HG03066 (cell line): ENCODE data around the gene PNMT.

ENCODE experiments used
- ATAC-seq: cut with Tn5 transposase; IDR thresholded peaks from one replicate; pipeline ENCODE4 v1.9.1; 2021; ENCODE audit warnings: low read depth; ENCODE audit not compliant: unreplicated experiment

Gene PNMT, protein sequence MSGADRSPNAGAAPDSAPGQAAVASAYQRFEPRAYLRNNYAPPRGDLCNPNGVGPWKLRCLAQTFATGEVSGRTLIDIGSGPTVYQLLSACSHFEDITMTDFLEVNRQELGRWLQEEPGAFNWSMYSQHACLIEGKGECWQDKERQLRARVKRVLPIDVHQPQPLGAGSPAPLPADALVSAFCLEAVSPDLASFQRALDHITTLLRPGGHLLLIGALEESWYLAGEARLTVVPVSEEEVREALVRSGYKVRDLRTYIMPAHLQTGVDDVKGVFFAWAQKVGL

DNA sequence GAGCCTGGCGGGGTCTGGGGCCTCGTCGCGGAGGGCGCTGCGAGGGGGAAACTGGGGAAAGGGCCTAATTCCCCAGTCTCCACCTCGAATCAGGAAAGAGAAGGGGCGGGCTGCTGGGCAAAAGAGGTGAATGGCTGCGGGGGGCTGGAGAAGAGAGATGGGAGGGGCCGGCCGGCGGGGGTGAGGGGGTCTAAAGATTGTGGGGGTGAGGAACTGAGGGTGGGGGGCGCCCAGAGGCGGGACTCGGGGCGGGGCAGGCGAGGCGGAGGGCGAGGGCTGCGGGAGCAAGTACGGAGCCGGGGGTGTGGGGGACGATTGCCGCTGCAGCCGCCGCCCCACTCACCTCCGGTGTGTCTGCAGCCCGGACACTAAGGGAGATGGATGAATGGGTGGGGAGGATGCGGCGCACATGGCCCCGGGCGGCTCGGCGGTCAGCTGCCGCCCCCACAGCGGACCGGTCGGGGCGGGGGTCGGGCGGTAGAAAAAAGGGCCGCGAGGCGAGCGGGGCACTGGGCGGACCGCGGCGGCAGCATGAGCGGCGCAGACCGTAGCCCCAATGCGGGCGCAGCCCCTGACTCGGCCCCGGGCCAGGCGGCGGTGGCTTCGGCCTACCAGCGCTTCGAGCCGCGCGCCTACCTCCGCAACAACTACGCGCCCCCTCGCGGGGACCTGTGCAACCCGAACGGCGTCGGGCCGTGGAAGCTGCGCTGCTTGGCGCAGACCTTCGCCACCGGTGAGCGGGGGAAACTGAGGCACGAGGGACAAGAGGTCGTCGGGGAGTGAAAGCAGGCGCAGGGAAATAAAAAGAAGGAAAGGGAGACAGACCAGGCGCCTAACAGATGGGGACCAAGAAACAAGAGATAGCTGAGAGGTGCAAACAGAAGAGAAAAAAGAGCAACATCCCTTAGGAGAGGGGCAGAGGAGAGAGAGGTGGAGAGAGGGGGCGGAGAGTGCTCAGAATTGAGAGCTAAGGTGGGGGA, at the start of gene PNMT:
PNMT (plus strand) TSS at position 509 of the 980 bp plus-strand sequence; CDS start at position 532, 23 bp downstream.
- no peak for ATAC-seq

DNA sequence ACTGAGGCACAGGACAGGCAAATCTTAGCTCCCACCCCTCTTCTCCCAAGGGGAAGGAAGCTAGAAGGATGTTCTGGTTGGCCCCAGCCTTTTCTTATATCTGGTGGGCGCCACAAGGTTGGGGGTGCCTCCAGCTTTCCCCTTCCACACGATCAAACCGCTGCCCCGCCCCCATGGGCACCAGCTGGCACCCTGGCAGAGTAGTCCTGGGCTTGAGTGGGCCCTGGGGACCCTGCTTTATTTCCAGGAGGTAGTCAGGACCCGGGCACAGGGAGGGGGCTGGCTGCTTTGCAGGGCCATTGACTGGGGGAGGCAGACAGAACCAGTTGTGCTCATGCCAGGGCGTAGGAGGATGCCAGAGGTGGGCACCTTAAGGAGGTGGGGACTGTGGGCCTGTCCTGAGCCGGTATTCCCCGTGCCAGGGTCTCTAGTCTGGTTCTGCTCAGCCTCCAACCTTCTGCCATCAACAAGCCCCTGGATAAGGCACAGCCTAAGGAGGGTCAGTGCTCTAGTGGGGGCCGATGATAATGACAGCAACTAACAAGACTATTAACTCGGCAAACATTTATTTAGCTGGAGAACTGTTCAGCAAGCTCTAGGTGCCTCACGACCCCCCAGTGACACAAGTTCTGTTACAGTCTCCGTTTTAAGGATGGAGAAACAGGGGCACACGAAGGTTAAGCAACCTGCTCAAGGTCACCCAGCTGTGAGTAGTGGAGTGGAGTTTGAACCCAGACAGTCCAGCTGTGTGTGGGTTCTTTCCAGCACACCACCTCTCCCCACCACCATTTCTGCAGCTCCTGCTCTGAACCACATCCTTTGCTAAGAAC, 49.1 kb upstream of the PNMT start:
- no peak for ATAC-seq

DNA sequence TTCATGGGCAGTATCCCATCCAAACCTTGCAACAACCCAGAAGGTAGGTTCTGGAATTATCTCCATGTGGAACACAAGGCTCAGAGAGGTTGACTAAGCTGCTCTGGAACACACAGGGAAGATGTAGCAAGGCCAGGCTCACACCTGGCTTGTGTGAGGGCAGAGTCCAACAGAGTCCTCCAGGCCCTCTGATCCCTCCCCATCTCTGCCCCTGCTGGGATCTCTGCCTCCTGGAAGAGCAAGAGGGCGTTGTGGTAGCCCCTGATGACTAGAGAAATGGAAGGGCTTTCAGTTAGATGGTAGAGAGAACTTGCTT, 48.5 kb upstream of the PNMT start:
- ATAC-seq, result no peak

DNA sequence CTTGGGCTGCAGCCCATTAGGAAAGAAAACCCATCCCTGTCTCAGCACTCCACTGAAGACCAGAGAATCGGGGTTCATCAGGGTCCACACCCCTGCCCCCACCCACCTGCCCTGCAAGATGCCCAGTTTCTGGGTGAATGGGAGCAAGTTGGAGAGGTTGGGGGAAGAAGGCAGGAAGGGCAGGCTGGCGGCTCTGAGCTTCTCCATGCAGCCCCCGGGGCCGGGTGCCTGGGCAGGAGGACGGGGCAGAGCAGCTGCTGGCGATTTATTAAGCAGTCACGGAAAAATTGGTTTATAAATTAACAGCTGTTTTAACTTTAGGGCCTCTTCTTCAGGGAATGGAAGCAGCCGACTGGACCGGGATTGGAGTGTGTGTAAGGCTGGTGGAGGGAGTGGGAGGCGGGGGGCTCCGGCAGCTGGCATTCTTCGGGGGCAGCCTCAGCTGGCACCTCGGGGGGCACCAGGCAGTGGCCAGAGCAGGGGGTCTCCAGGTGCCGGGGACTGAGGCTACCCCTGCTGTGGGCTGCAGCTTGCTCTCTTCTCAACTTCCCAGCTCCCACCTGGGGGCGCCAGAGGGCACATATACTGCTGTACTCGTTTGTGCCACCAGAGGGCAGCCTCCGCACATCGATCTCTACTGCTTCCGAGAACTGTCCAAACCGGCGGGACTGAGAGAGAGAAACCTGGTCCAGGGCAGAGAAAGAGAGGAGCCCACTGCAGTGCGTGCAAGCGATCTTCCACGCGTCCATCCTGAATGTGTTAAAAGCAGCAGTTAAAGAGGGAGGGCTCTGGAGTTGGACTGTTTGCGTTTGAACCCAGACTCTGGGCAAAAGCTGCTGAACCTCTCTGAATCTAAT, 46.5 kb upstream of the PNMT start:
- no peak for ATAC-seq

DNA sequence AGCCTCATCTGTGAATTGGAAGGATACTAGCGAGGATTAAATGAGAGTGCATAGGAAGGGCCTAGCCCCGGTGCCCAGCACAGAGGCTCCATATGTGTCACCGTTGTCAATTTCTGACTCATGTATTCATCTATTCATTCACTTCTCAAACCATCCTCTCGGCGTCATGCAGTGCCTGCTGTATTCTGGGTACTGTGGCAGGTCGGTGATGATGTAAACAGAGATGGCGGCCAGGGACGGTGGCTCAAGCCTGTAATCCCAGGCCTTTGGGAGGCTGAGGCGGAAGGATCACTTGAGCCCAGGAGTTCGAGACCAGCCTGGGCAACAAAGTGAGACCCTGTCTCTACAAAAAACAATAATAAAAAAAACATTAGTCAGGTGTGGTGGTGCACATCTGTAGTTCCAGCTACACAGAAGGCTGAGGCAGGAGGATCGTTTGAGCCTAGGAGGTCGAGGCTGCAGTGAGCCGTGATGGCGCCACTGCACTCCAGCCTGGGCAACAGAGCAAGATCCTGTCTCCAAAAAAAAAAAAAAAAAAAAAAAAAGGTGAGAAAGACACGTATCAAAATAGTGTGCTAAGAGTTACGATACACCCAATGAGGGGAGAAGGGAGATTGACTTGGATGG, 45.8 kb upstream of the PNMT start:
- ATAC-seq, result no peak

DNA sequence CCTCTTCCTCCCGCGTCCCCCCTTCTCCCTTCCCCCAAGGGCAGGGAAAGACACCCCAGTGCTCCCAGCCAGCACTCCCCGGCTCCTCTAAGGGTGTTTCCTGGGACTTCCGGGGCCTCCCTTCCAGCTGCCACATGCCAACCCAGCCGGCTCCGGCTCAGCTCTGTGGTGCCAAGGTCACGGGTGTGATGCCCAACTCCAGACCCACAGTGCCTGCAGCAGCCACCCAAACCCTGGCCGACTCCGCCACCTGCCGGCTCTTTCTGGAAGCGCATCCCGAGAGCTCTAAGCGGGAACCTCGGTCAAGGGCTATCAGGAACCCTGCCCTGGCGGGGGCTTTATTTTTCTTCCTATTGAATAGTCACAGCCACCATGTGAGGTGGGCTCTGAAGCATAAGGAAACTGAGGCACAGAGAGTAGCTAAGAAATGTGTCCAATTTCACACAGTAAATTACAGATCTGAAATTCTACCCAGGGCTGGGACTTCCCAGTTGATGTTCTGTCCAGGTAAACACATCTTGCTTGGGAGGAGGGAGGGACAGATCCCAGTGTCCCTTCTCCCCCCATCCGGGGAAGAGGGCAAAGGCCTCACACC, 44.8 kb upstream of the PNMT start:
- ATAC-seq, result no peak

DNA sequence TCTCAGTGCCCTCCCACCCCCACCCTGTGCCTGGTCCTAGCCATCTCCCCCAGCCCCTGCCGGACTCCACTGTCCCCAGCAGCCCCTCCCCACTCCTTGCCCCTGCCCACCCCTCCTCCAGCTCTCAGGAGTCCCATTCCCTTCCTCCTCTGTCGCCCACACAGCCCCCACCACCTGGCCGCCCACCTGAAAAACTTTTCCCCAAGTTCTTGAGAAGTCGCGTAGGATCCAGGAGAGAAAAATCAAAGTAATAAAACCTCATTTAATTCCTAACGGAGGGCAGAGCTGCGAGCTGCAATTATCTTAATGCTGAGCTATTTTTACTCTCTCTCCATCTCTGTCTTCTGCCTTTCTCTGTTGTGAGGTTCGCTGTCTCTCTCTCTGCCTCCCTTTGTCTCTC, 43.9 kb upstream of the PNMT start:
- ATAC-seq, result no peak

DNA sequence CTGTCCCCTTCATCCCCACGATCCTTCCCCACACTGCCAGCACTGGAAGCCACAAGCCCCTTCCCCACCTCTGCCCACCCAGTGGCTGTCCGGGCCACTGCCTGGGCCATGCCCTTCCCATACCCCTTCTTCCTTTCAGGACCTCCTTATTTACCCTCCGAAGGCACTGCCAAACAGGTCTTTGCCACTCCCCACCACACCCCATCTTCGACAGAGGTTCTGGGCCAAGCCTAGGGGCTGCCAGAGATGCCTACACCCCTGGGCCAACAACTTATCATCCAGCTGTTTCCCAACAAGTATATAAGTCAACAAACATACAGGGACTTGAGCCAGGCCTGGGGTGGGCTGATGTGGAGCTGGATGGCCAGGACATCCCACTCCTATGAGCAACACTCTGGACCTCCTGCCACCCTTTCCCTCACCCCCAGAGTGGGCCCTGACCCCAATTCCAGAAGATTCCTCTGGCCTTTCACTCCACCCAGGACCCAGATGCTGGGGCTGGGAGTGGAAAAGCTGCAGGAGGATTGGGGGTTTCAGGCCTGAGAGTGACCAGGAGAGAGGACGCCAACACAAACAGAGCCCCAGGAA, 43.0 kb upstream of the PNMT start:
- no peak for ATAC-seq

DNA sequence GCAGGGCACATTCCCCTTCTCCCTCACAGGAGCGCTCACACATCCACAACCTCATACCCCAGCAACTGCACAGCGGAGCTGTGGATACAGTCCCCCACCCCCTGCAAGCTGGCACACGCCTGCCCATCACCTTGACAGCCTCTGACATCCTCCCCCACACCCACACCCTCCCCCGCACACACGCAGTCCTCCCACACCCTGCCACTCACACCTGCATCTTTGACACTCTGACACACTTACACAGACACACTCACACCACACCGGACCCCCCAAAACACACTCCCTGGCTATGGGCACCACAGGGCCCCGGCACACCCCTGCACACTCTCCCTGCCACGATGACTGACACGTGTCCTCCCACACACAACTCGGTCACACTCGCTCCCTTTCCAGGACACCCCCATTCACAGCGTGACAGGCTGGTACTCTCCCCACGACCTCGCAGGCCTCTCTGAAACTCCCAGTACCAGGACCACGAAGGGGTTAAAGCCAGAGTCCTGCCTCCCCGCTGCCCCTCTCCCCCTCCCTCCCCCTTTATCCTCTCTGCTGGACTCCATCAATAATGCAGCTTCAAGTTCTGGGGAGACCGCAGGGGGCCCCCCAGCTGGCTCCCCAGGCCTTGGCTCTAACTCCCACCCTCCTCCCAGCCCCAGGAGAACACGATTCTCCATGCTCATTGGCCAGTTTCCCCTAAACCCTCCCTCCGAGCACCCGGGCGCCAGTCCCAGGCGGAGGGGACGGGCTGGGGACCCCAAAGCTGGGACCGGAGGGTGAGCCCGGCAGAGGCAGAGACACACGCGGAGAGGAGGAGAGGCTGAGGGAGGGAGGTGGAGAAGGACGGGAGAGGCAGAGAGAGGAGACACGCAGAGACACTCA, 41.8 kb upstream of the PNMT start, which contains the start of gene PPP1R1B:
PPP1R1B (plus strand) TSS at position 782 of the 876 bp plus-strand sequence. CDS start 441 bp downstream, outside the sequence.
- no peak for ATAC-seq

DNA sequence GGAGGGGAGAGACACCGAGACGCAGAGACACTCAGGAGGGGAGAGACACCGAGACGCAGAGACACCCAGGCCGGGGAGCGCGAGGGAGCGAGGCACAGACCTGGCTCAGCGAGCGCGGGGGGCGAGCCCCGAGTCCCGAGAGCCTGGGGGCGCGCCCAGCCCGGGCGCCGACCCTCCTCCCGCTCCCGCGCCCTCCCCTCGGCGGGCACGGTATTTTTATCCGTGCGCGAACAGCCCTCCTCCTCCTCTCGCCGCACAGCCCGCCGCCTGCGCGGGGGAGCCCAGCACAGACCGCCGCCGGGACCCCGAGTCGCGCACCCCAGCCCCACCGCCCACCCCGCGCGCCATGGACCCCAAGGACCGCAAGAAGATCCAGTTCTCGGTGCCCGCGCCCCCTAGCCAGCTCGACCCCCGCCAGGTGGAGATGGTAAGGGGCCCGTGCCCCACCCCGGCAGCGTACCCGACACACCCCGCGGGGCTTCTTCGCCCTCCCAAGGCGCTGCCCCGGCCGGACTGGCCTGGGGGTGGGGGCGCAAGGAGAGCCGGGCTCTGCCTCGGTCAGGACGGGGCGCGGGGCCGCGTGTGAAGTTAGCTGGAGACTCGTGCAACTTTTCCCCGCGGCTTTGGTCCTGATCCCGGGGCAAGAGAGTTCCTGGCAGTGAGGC, 41.1 kb upstream of the PNMT start:
- no peak for ATAC-seq

DNA sequence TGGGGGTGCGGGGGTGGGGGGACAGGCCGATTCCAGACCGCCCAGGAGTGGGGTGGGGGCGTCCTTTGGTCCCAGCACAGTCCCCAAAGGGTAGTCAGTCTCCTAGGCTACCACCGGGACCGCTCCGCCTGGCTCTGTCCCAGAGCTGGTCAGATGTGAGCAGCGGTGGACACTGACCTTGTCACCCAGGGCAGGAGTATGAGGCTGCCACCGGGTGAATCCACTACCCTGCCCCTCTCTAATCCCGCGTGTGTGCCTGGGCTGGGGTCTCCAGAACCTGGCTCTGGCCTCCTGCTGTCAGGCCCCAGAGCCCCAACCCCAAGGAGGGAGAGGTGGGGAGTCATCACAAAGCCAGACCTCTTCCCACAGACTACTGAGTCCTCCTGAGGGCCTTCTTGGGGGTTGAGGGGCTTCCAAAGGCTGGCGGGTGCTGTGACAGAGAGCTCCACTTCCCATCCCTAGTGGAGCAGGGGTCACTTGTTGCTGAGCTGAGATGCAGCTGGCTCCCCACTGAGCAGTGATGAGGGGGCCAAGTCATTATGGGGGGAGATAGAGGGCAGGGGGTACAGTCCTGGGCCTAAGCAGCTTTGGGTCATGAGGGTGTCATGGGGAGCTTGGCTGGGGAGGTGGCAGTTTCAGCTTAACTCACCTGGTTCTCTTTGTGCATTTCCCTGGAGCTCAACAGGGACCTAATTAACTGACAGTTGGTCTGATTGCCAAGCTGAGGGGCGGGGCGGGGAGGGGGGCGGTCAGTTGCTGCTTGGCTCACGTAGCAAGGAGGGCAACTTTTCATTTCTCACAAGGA, 40.3 kb upstream of the PNMT start:
- no peak for ATAC-seq

DNA sequence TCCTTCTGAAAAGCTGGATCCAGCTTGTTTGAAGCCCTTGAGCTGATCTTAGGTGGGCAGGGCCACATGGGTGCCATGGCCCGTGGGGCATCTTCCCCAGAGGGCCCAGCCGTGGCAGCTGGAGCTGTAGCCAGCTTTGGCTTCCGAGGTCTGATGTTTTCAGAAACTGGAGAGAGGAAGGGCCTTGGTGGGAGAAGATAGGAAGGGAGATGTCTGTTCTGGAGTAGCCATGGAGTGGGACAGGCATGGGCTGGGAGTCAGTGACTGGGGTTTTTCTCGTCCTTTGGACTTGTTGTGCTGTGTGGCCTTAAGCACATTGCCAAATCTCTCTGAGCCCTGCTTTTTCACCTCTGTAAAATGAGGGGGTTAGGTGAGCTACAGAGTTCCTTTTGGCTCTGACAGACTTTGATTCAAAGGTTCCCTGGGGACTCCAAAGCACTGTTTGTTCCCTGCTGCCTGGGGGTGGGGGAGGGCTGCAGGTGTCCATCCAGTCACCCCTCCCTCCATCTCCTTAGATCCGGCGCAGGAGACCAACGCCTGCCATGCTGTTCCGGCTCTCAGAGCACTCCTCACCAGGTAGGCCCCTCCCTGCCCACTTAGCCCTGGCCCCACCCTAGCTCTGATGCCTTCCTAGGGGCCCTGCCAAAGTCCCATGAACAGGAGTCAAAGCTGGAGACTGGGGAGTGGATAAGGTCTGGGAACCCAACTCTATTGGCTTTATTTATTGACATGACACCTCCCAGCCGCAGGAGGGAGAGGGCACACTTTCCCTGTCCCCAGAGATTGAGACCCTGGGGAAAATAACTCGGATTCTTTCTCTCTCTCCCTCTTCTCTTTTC, 39.4 kb upstream of the PNMT start:
- ATAC-seq, result no peak

DNA sequence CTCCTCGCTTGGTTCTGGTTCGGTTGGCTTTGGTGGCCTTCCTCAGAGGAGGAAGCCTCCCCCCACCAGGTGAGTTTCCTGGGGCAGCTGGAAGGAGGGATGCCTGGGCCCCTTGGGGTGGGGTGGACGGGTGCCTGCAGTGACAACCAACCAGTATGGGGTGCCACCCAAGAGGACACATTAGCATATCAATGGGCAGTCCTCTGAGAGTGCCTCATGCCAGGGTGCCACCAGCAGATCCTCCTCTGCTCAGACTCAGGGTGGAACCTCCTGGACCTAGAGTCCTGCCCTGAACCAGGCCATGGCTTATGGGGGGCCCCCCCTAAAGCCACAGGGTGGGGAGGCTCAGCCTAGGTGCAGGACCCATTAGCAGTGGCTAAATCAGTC, 38.8 kb upstream of the PNMT start:
- ATAC-seq, result no peak

DNA sequence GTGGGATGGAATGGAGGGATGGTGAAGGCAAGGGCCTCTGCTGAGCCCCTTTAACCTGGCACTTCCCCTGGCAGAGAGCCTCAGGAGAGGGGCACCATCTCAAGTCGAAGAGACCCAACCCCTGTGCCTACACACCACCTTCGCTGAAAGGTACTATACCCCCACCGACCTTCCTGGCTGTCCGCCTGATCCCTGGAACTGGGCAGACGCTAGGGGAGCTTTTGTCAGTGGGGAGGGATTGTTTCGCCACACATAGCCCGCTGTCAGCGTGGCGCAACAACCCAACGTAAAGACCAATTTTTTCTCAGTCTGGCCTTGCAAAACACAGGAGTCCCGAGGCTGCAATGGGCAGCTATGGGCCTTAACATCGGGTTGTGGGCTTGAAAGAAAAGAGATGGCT, 38.4 kb upstream of the PNMT start:
- no peak for ATAC-seq

DNA sequence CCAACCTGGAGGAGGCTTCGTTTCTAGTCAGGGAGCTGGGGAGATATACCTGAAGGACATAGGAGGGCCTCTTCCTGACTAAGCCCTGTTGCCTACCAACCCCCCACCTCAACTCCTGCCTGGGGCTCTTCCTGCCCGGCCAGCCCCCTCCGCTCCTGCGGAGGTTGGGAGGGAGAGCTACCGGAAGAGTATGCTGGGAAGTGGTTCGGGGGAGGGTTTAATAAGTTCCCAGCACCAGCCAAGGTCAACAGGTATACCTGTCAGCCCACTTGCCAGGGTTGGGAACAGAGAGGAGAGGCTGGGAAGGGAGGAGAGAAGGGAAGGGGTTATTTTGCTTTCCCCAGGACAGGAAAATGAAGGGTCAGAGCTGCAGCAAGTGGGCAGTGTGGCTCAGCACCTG, 36.9 kb upstream of the PNMT start:
- no peak for ATAC-seq
